NOMO-1 treated with dmso at 0.1 percent for 144 hours (cell line): ENCODE data around the gene COX8A.
"Not testable (repeated sequence)": the region's sequence is repeated elsewhere in the genome, so short reads cannot be mapped to it uniquely, and the experiment has no call there.

Source experiments
- DNase-seq: peaks from one replicate; lab custom pipeline; 2025; ENCODE audit not compliant: unreplicated experiment; lab: John Stamatoyannopoulos, UW

The COX8A gene

GRCh38 chr11:63969461-63969860 is 5.0 kb upstream of the COX8A start:
- DNase-seq = no peak

DNA sequence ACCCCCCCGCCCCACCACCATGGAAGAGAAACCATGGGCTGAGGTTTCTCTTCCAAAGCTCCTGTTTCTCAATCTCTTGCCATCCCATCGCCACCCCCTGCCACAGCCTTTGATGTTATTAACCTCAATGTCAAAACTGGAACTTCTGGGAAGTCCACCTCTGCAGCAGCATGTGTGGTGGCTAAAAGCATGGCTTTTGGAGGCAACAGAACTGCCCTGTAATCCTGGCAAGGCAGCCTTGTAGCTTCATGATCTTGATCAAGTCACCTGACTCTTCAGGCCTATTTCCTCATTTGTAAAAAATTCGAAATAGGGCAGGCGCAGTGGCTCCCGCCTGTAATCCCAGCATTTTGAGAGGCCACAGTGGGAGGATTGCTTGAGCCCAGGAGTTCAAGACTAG is 3.5 kb upstream of the COX8A start:
- no peak for DNase-seq

GRCh38 chr11:63973912-63974258 is 535 bp upstream of the COX8A start:
- not testable (repeated sequence) for DNase-seq

- no peak for DNase-seq
Measured at GRCh38 chr11:63978551-63979239, 4.3 kb downstream of the COX8A start.

- DNase-seq = no peak
Measured at GRCh38 chr11:63979426-63979825, 5.0 kb downstream of the COX8A start.

DNA sequence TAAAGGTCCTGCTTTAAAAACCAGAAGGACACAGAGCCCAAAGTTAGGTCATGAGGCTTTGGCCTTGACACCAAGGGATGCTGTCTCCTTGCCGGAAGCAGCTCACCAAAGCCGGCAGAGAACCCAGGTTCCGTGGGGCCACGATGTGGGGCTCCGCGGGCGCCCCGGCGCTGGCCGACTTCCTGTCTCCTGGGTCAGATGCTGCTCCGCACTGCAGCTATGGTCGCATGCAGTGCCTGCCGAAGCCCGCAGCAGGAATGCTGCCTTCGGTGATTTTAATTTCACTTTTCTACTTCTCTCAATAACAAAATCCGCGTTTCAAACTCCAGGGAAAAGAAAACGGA is 11.4 kb downstream of the COX8A start:
- peak; percentile 7 for DNase-seq

DNA sequence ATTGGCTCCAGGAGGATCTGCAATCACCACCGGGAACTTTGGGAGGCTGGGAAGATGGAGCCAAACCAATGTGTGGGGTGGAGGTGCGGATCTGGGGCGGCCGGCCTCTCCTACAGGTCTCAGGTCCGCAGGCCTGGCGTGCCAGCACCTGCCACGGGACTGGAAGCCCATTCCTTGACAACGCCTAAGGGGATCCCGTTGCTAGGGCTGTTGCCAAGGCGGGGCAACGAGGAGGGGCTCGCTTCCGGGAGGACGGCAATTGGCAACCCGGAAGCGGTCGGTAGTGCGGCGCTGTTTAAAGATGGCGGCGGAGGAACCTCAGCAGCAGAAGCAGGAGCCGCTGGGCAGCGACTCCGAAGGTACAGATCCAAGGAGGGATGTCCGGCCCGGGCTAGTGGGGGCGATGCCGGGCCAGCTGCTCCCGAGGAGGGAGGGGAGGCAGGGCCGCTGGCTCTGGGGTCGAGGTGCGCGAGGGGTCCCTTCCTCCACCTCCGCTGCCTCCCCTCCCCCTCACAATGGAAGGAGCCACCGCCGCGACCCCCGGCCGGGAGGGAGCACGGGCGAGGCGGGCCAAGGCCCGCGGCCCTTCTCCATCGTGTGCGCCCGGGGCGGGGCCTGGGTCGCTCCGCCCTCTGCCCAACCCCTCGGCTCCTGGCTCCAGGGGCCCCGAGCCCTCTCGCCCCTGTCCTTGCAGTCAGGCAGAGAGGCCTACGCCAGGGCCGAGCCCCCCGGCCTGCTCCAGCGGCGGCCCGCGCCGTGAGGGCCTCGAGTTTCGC is 11.9 kb downstream of the COX8A start, which contains the start of gene OTUB1:
OTUB1 (plus strand) TSS at position 283 of the 776 bp plus-strand sequence; CDS start at position 302, 19 bp downstream.
- DNase-seq = peak; percentile 84

DNA sequence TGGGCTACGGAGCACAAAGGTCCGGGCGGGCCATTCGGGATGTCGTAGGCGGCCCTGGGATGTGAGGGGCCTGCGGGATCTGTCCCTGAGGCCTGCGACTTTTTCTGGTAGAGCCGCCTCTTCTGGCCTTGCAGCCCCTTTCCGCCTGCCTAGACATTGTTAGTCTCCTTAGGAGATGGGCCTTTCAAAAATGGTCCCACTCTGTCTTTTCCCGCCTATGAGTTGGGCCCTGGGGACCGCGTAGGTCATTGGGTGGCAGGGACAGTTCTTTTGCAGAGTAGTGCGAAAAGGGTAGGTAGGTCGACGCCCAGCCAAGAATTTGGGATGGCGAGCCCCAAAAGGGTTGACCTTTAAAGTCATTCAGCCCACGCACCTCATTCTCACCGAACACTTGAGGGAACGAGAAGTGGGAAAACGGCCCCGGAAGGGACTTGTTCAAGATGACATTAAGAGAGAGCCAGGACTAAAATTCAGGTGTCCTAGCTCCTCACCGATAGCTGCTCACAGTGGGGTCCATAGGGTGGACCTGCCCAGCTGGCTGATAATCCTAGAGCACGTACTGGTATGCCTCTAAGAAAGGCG is 12.6 kb downstream of the COX8A start:
- no peak for DNase-seq

GRCh38 chr11:63991558-63991957 is 17.1 kb downstream of the COX8A start:
- DNase-seq = no peak

- no peak for DNase-seq
Measured at GRCh38 chr11:63993100-63993499, 18.7 kb downstream of the COX8A start.

DNA sequence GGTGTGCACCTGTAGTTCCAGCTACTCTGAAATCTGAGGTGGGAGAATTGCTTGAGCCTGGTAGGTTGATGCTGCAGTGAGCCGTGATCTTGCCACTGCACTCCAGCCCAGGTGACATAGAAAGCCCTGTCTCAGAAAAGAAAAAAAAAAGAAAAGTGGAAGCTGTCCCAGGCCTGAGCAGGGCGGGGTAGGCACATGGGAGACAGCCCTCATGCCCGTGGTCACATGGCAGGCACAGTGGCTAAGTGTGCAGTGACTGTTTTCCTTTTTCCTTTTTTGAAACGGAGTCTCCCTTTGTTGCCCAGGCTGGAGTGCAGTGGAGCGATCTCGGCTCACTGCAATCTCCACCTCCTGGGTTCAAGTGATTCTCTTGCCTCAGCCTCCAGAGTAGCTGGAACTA is 19.6 kb downstream of the COX8A start:
- no peak for DNase-seq

GRCh38 chr11:63996512-63996911 is 22.1 kb downstream of the COX8A start:
- DNase-seq = no peak

GRCh38 chr11:63997104-63997700 is 22.8 kb downstream of the COX8A start:
- no peak for DNase-seq

- no peak for DNase-seq
Measured at GRCh38 chr11:63997801-63998337, 23.4 kb downstream of the COX8A start.

GRCh38 chr11:63998558-63999348 is 24.3 kb downstream of the COX8A start:
- DNase-seq = no peak

GRCh38 chr11:63999349-64000025 is 25.1 kb downstream of the COX8A start:
- DNase-seq = no peak

GRCh38 chr11:64000026-64000739 is 25.8 kb downstream of the COX8A start:
- no peak for DNase-seq

DNA sequence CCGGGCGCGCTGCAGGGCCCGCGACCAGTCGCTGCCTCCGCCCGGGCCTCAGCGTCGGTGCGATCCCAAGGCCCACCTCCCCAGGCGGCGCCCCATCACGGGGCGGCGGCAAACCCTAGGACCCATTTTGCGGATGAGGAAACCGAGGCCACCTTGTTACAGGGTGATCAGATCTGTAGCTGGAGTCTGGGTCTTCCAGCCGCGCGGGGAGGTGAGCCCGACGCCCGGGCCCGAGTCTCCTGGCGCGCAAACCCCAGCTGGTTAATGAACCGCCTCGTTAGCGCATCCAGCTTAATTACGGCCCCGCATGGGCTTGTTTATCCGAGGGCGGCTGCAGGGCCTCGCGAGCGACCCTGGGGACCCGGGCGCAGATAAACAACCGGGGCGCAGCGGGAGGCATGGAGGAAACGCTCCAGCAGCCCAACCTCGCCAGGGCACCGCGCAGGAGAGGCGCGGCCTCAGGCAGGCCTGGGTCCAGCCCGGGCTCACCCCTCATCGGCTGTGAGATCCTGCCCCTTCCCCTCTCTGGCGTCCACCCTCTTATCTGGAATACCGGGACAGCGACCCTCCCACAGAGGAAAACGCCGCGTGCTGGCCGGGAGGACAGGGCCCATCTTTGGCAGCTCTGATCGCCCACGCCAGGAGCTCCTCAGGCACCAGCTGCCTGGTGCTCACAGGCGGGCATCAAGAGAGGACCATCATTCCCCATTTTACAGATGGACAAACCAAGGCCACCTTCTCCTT is 26.5 kb downstream of the COX8A start:
- no peak for DNase-seq
